ENCODE results near the gene S100A10. TPM values are rescaled to one million over a fixed set of nuclear protein-coding genes. Genes with fewer than 3 reads are reported as not detected.

Gene S100A10
- total RNA-seq, 1 experiment from 2014 or later, result 160 TPM

DNA sequence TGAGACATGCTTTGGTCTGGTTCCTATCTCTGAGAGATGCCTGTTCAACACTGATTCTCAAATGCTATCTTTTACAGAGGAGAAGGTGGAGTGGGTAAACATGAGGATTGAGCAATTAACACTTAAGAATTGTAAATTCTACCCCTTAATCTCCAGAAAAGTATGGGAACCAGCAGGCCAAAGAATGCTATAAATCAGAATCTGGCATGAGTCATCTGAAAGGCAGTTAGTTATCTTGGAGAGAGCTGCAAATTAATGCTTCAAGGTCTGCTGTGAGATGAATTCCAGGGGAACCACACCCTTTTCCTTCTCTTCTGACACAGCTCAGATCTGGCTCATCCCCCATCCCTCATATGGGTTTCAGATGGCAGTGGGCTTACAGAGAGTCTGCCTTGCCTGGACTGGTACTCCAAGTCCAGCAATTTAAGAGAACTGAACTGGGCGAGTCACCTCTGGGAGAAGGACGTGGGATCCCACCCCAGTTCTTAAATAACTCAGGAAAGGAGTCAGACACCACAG lies 5.2 kb downstream of the S100A10 start:
- H3K79me1 ChIP-seq (ENCODE audit: insufficient read depth, low read depth, low read length, poor library complexity, severe bottlenecking), result no peaks in the 10 kb centered on the region
- TF ChIP-seq CTCF (conservative IDR thresholded peaks at IDR 0.05), result no peak
- no peak overlapping the region for H3K27ac ChIP-seq (ENCODE audit: insufficient read length, low read depth, low read length)
- H3T11ph ChIP-seq (ENCODE audit: low read length), result no peak overlapping the region
- H3K56ac ChIP-seq (ENCODE audit: insufficient read length, low read depth, low read length), result no peak overlapping the region
- no peak overlapping the region for H3K23ac ChIP-seq (ENCODE audit: insufficient read length, low read depth, low read length)
- Mint-ChIP-seq H3K36me3 (ENCODE audit: insufficient read depth in 1 of 3, low read depth in 3 of 3) (peaks cover 0 to 25% (median 5%) of the 10 kb centered on the region in 3 experiments; a peak in 5 of 7 replicates), H3K4me1 (peaks cover 38 to 49% of the 10 kb centered on the region in 2 experiments), H3K27me3 (ENCODE audit: low read depth) (peaks cover 8% of the 10 kb centered on the region), H3K27ac (peak overlapping the region in 2 of 3 experiments; percentile 13 to 16; a peak in 1 of 7 replicates), H3K9me3 (no peaks in the 10 kb centered on the region), H3K4me3 (no peak overlapping the region)
- H3K18ac ChIP-seq (ENCODE audit: insufficient read length, low read depth, low read length), result no peak overlapping the region
- H2BK12ac ChIP-seq (ENCODE audit: insufficient read length, low read depth, low read length), result no peak overlapping the region
- H2AFZ ChIP-seq (ENCODE audit: low read length), result no peak overlapping the region
- H3K4me2 ChIP-seq (ENCODE audit: insufficient read depth, insufficient read length, low read length), result no peak overlapping the region
- H3K4ac ChIP-seq (ENCODE audit: low read depth, low read length), result no peak overlapping the region
- no peaks in the 10 kb centered on the region for H4K20me1 ChIP-seq (ENCODE audit: control insufficient read depth, insufficient read depth, insufficient read length)
- H3K27me3 ChIP-seq (ENCODE audit: insufficient read depth, low read length), result no peaks in the 10 kb centered on the region
- H3K79me2 ChIP-seq (ENCODE audit: insufficient read depth, low read length), result peaks cover 21% of the 10 kb centered on the region
- WGBS (ENCODE audit: extremely low coverage, insufficient read length, low lambda C conversion rate), result no CpG with 5 or more reads among the region's 2 CpGs
- no peaks in the 10 kb centered on the region for H3K9me3 ChIP-seq (ENCODE audit: control insufficient read depth, low read depth, low read length)
- H3K9ac ChIP-seq (ENCODE audit: extremely low read depth, insufficient read length, low read length), result no peak overlapping the region
- H2AK5ac ChIP-seq (ENCODE audit: insufficient read length, low read length), result no peak overlapping the region
- H3K23me2 ChIP-seq (ENCODE audit: insufficient read length, low read depth, low read length, poor library complexity, severe bottlenecking), result peaks cover 15% of the 10 kb centered on the region
- no peak overlapping the region for H2BK120ac ChIP-seq (ENCODE audit: low read depth, low read length, poor library complexity, severe bottlenecking)
- H4K91ac ChIP-seq (ENCODE audit: insufficient read length, low read depth, low read length), result no peak overlapping the region
- H4K8ac ChIP-seq (replicated peaks; ENCODE audit: insufficient read length, low read depth, low read length), result no peak overlapping the region
- H3K4me1 ChIP-seq (ENCODE audit: insufficient read depth, low read length), result peaks cover 11% of the 10 kb centered on the region; the same call in 1 of the 2 replicates
- no peak overlapping the region for H4K5ac ChIP-seq (ENCODE audit: insufficient read length, low read depth, low read length)
- H2BK15ac ChIP-seq (ENCODE audit: low read depth, low read length), result no peak overlapping the region
- no peak overlapping the region for H3K14ac ChIP-seq (ENCODE audit: insufficient read depth, low read length)
- no peak for DNase-seq
- no peak overlapping the region for H2BK20ac ChIP-seq (ENCODE audit: low read depth, low read length, poor library complexity, severe bottlenecking)
- H2BK5ac ChIP-seq (ENCODE audit: insufficient read length, low read length), result no peak overlapping the region

All from H9 (cell line).